ENCODE data around the gene TBX1. TPM values are rescaled to one million over a fixed set of nuclear protein-coding genes. Genes with fewer than 3 reads are reported as not detected.

Gene TBX1
- total RNA-seq, 2 donors from 2014 or later = 0.12 TPM; not detected in 1

GRCh38 chr22:19756288-19757128 lies 4.1 kb upstream of the TBX1 start:
- no peak overlapping the region for H3K27ac Mint-ChIP-seq
- H3K27me3 Mint-ChIP-seq (ENCODE audit: low read depth) = peaks cover 63% of the 10 kb centered on the region
- peaks cover 27% of the 10 kb centered on the region for H3K4me1 Mint-ChIP-seq (ENCODE audit: low read depth)
- H3K9me3 Mint-ChIP-seq = no peaks in the 10 kb centered on the region
- peak overlapping the region; percentile 58 to 75 for H3K4me3 Mint-ChIP-seq
- peak; percentile 76 to 81 for DNase-seq
- ATAC-seq (replicated peaks in 1 of 2) = peak; percentile 72 to 80
- peaks cover 4 to 5% of the 10 kb centered on the region in 2 donors for H3K36me3 Mint-ChIP-seq (ENCODE audit: insufficient read depth in 2 of 2)

GRCh38 chr22:19757140-19757984 lies 3.2 kb upstream of the TBX1 start:
- Mint-ChIP-seq H3K4me1 (ENCODE audit: low read depth) (peaks cover 27% of the 10 kb centered on the region), H3K9me3 (no peaks in the 10 kb centered on the region), H3K27ac (no peak overlapping the region), H3K27me3 (ENCODE audit: low read depth) (peaks cover 70% of the 10 kb centered on the region), H3K36me3 (ENCODE audit: insufficient read depth in 2 of 2) (peaks cover 4 to 5% of the 10 kb centered on the region in 2 donors), H3K4me3 (peak overlapping the region; percentile 66 to 75)
- DNase-seq (no peak), ATAC-seq (replicated peaks in 1 of 2) (peak in 1 of 2 donors; percentile 22)

GRCh38 chr22:19757985-19758895 lies 2.3 kb upstream of the TBX1 start:
- H3K27me3 Mint-ChIP-seq (ENCODE audit: low read depth) = peaks cover 68% of the 10 kb centered on the region
- peak overlapping the region in 1 of 2 donors; percentile 75 for H3K4me3 Mint-ChIP-seq
- no peaks in the 10 kb centered on the region for H3K9me3 Mint-ChIP-seq
- peaks cover 4 to 5% of the 10 kb centered on the region in 2 donors for H3K36me3 Mint-ChIP-seq (ENCODE audit: insufficient read depth in 2 of 2)
- no peak for ATAC-seq (replicated peaks in 1 of 2)
- H3K27ac Mint-ChIP-seq = no peak overlapping the region
- DNase-seq = no peak
- peaks cover 27% of the 10 kb centered on the region for H3K4me1 Mint-ChIP-seq (ENCODE audit: low read depth)

- peaks cover 27% of the 10 kb centered on the region for H3K4me1 Mint-ChIP-seq (ENCODE audit: low read depth)
- ATAC-seq (replicated peaks in 1 of 2) (no peak), DNase-seq (no peak)
- peaks cover 61% of the 10 kb centered on the region for H3K27me3 Mint-ChIP-seq (ENCODE audit: low read depth)
- no peaks in the 10 kb centered on the region for H3K9me3 Mint-ChIP-seq
- peaks cover 4 to 5% of the 10 kb centered on the region in 2 donors for H3K36me3 Mint-ChIP-seq (ENCODE audit: insufficient read depth in 2 of 2)
- H3K27ac Mint-ChIP-seq = no peak overlapping the region
- peak overlapping the region in 1 of 2 donors; percentile 46 for H3K4me3 Mint-ChIP-seq
Measured at GRCh38 chr22:19758896-19759426, 1.6 kb upstream of the TBX1 start.

GRCh38 chr22:19759427-19760057 lies 1.0 kb upstream of the TBX1 start:
- H3K36me3 Mint-ChIP-seq (ENCODE audit: insufficient read depth in 2 of 2) = peaks cover 4 to 5% of the 10 kb centered on the region in 2 donors
- ATAC-seq (replicated peaks in 1 of 2) = peak in 1 of 2 donors; percentile 6
- peaks cover 58% of the 10 kb centered on the region for H3K27me3 Mint-ChIP-seq (ENCODE audit: low read depth)
- H3K4me3 Mint-ChIP-seq = peak overlapping the region; percentile 87 to 95
- H3K9me3 Mint-ChIP-seq = no peaks in the 10 kb centered on the region
- peaks cover 27% of the 10 kb centered on the region for H3K4me1 Mint-ChIP-seq (ENCODE audit: low read depth)
- DNase-seq = no peak
- H3K27ac Mint-ChIP-seq = no peak overlapping the region

GRCh38 chr22:19760951-19761724 lies 560 bp downstream of the TBX1 start:
- DNase-seq (no peak), ATAC-seq (replicated peaks in 1 of 2) (no peak)
- Mint-ChIP-seq H3K9me3 (no peaks in the 10 kb centered on the region), H3K27ac (no peak overlapping the region), H3K27me3 (ENCODE audit: low read depth) (peaks cover 59% of the 10 kb centered on the region), H3K4me3 (peak overlapping the region; percentile 57 to 69), H3K4me1 (ENCODE audit: low read depth) (peaks cover 22% of the 10 kb centered on the region), H3K36me3 (ENCODE audit: insufficient read depth in 2 of 2) (peaks cover 4 to 5% of the 10 kb centered on the region in 2 donors)

GRCh38 chr22:19761725-19762567 lies 1.4 kb downstream of the TBX1 start:
- H3K36me3 Mint-ChIP-seq (ENCODE audit: insufficient read depth in 2 of 2) = peaks cover 4 to 5% of the 10 kb centered on the region in 2 donors
- peaks cover 18% of the 10 kb centered on the region for H3K4me1 Mint-ChIP-seq (ENCODE audit: low read depth)
- no peak overlapping the region for H3K27ac Mint-ChIP-seq
- no peaks in the 10 kb centered on the region for H3K9me3 Mint-ChIP-seq
- peak overlapping the region; percentile 57 to 69 for H3K4me3 Mint-ChIP-seq
- ATAC-seq (replicated peaks in 1 of 2) (no peak), DNase-seq (no peak)
- peaks cover 54% of the 10 kb centered on the region for H3K27me3 Mint-ChIP-seq (ENCODE audit: low read depth)

GRCh38 chr22:19762568-19763457 lies 2.2 kb downstream of the TBX1 start:
- peaks cover 52% of the 10 kb centered on the region for H3K27me3 Mint-ChIP-seq (ENCODE audit: low read depth)
- H3K4me3 Mint-ChIP-seq = no peak overlapping the region

GRCh38 chr22:19763458-19764298 lies 3.1 kb downstream of the TBX1 start:
- Mint-ChIP-seq H3K27me3 (ENCODE audit: low read depth) (peaks cover 56% of the 10 kb centered on the region), H3K4me1 (ENCODE audit: low read depth) (peaks cover 23% of the 10 kb centered on the region), H3K27ac (no peak overlapping the region)

More at GRCh38 chr22:19762568-19763457, 2.2 kb downstream of the TBX1 start:
- peaks cover 4 to 5% of the 10 kb centered on the region in 2 donors for H3K36me3 Mint-ChIP-seq (ENCODE audit: insufficient read depth in 2 of 2)
- peaks cover 21% of the 10 kb centered on the region for H3K4me1 Mint-ChIP-seq (ENCODE audit: low read depth)
- DNase-seq (no peak), ATAC-seq (replicated peaks in 1 of 2) (no peak)
- H3K27ac Mint-ChIP-seq = no peak overlapping the region
- H3K9me3 Mint-ChIP-seq = no peaks in the 10 kb centered on the region

More at GRCh38 chr22:19763458-19764298, 3.1 kb downstream of the TBX1 start:
- ATAC-seq (replicated peaks in 1 of 2) (no peak), DNase-seq (no peak)
- Mint-ChIP-seq H3K4me3 (no peak overlapping the region), H3K36me3 (ENCODE audit: insufficient read depth in 2 of 2) (peaks cover 4 to 5% of the 10 kb centered on the region in 2 donors), H3K9me3 (no peaks in the 10 kb centered on the region)

Data from activated T-cell treated with anti-CD3 and anti-CD28 coated beads, Interleukin-2, amount 50 U/mL, for 72 hours (primary cell).